HUES48 (cell line): ENCODE results near the gene MRGPRF.

Experiments
- H3K27ac ChIP-seq: one replicate; pipeline ENCODE4 v1.7.0; 2013; ENCODE audit warnings: low read depth, low read length, inconsistent platforms
- H3K27me3 ChIP-seq: 2 replicates; pipeline ENCODE4 v1.6.1; 2013; ENCODE audit warnings: mild to moderate bottlenecking, low read length; ENCODE audit not compliant: control insufficient read depth, insufficient read depth
- H3K36me3 ChIP-seq: 2 replicates; pipeline ENCODE4 v1.6.1; 2013; ENCODE audit warnings: low read length; ENCODE audit not compliant: control insufficient read depth, insufficient read depth
- H3K4me1 ChIP-seq: 2 replicates; pipeline ENCODE4 v1.6.1; 2013; ENCODE audit warnings: mild to moderate bottlenecking, low read length; ENCODE audit not compliant: control insufficient read depth, insufficient read depth
- H3K4me3 ChIP-seq: 2 replicates; pipeline ENCODE4 v1.5.1; 2013; ENCODE audit warnings: mild to moderate bottlenecking, low read depth, low read length
- H3K9ac ChIP-seq: 2 replicates; pipeline ENCODE4 v1.6.1; 2013; ENCODE audit warnings: mild to moderate bottlenecking, low read depth, low read length, moderate library complexity
- H3K9me3 ChIP-seq: 2 replicates; pipeline ENCODE4 v1.6.1; 2013; ENCODE audit warnings: low read length; ENCODE audit not compliant: control insufficient read depth, insufficient read depth

MRGPRF gene

GRCh38 chr11:69048694-69049489 lies 35.8 kb upstream of the MRGPRF start, which contains the start of gene TPCN2:
Gene TPCN2, plus strand, starts transcription at chr11:69048932. Its CDS starts 66 bp downstream, at chr11:69048998.
- Histone ChIP-seq H3K4me1 (peaks cover 16% of the 10 kb centered on the region), H3K9ac (peak within 1 kb of the TSS; percentile 75; the same call in 1 of the 2 replicates), H3K36me3 (0 out of 2 replicates have a peak, but pooled peaks cover 3% of the 10 kb centered on the region), H3K27me3 (no peaks in the 10 kb centered on the region), H3K27ac (peak within 1 kb of the TSS; percentile 47), H3K4me3 (peak within 1 kb of the TSS; percentile 79), H3K9me3 (no peaks in the 10 kb centered on the region)

- Histone ChIP-seq H3K9me3 (no peaks in the 10 kb centered on the region), H3K27me3 (no peaks in the 10 kb centered on the region), H3K4me3 (peak overlapping the region; percentile 35), H3K27ac (peak overlapping the region; percentile 37), H3K4me1 (peaks cover 16% of the 10 kb centered on the region), H3K9ac (no peak overlapping the region), H3K36me3 (no peaks in the 10 kb centered on the region)
Observed at GRCh38 chr11:69048031-69048693, 35.1 kb upstream of the MRGPRF start.

- Histone ChIP-seq H3K9ac (peak overlapping the region; percentile 67), H3K9me3 (no peaks in the 10 kb centered on the region), H3K4me1 (peaks cover 27% of the 10 kb centered on the region), H3K27me3 (no peaks in the 10 kb centered on the region), H3K27ac (peak overlapping the region; percentile 99), H3K36me3 (no peaks in the 10 kb centered on the region), H3K4me3 (no peak overlapping the region; the same call in 1 of the 2 replicates)
Observed at GRCh38 chr11:69044111-69045013, 31.3 kb upstream of the MRGPRF start.

GRCh38 chr11:69041516-69041915 lies 28.5 kb upstream of the MRGPRF start:
- H3K36me3 ChIP-seq: no peaks in the 10 kb centered on the region
- no peaks in the 10 kb centered on the region for H3K9me3 ChIP-seq
- H3K4me1 ChIP-seq: peaks cover 23% of the 10 kb centered on the region
- peak overlapping the region; percentile 54 for H3K27ac ChIP-seq
- no peak overlapping the region for H3K9ac ChIP-seq
- no peaks in the 10 kb centered on the region for H3K27me3 ChIP-seq
- no peak overlapping the region for H3K4me3 ChIP-seq

GRCh38 chr11:69040581-69041260 lies 27.7 kb upstream of the MRGPRF start:
- peak overlapping the region; percentile 76 for H3K27ac ChIP-seq
- H3K36me3 ChIP-seq: no peaks in the 10 kb centered on the region
- H3K9ac ChIP-seq: no peak overlapping the region
- H3K27me3 ChIP-seq: no peaks in the 10 kb centered on the region
- peaks cover 23% of the 10 kb centered on the region for H3K4me1 ChIP-seq
- H3K4me3 ChIP-seq: no peak overlapping the region
- no peaks in the 10 kb centered on the region for H3K9me3 ChIP-seq

GRCh38 chr11:69040051-69040450 lies 27.0 kb upstream of the MRGPRF start:
- no peaks in the 10 kb centered on the region for H3K36me3 ChIP-seq
- H3K27ac ChIP-seq: peak overlapping the region; percentile 76
- peaks cover 22% of the 10 kb centered on the region for H3K4me1 ChIP-seq

GRCh38 chr11:69039501-69039900 lies 26.5 kb upstream of the MRGPRF start:
- Histone ChIP-seq H3K9me3 (no peaks in the 10 kb centered on the region), H3K36me3 (no peaks in the 10 kb centered on the region), H3K9ac (no peak overlapping the region), H3K27ac (no peak overlapping the region), H3K4me3 (no peak overlapping the region), H3K27me3 (no peaks in the 10 kb centered on the region), H3K4me1 (peaks cover 16% of the 10 kb centered on the region)

More at GRCh38 chr11:69040051-69040450, 27.0 kb upstream of the MRGPRF start:
- H3K9ac ChIP-seq: no peak overlapping the region
- H3K9me3 ChIP-seq: no peaks in the 10 kb centered on the region
- no peaks in the 10 kb centered on the region for H3K27me3 ChIP-seq
- H3K4me3 ChIP-seq: no peak overlapping the region

GRCh38 chr11:69037544-69037943 lies 24.5 kb upstream of the MRGPRF start:
- no peaks in the 10 kb centered on the region for H3K36me3 ChIP-seq
- no peak overlapping the region for H3K4me3 ChIP-seq
- H3K27ac ChIP-seq: no peak overlapping the region
- H3K4me1 ChIP-seq: peaks cover 11% of the 10 kb centered on the region; the same call in 1 of the 2 replicates
- no peaks in the 10 kb centered on the region for H3K27me3 ChIP-seq
- no peak overlapping the region for H3K9ac ChIP-seq
- no peaks in the 10 kb centered on the region for H3K9me3 ChIP-seq

- H3K27ac ChIP-seq: no peak overlapping the region
- no peak overlapping the region for H3K9ac ChIP-seq
- no peaks in the 10 kb centered on the region for H3K36me3 ChIP-seq
- no peaks in the 10 kb centered on the region for H3K27me3 ChIP-seq
- H3K4me1 ChIP-seq: peaks cover 11% of the 10 kb centered on the region; the same call in 1 of the 2 replicates
- no peaks in the 10 kb centered on the region for H3K9me3 ChIP-seq
- H3K4me3 ChIP-seq: no peak overlapping the region
Observed at GRCh38 chr11:69037074-69037473, 24.0 kb upstream of the MRGPRF start.

- Histone ChIP-seq H3K9me3 (no peaks in the 10 kb centered on the region), H3K36me3 (no peaks in the 10 kb centered on the region), H3K27me3 (no peaks in the 10 kb centered on the region), H3K4me1 (0 out of 2 replicates have a peak, but pooled peaks cover 2% of the 10 kb centered on the region), H3K4me3 (no peak overlapping the region), H3K9ac (no peak overlapping the region), H3K27ac (no peak overlapping the region)
Observed at GRCh38 chr11:69035946-69036340, 22.9 kb upstream of the MRGPRF start.
